ENCODE measurements around the gene ERP29.
"Not testable (repeated sequence)": the region's sequence is repeated elsewhere in the genome, so short reads cannot be mapped to it uniquely, and the experiment has no call there.

Gene ERP29

GRCh38 chr12:112012775-112013600 is at the start of gene ERP29, which contains the start of gene TMEM116:
Gene ERP29 (plus strand): TSS chr12:112013426. CDS start chr12:112013466, 40 bp downstream.
Gene TMEM116 (minus strand): TSS chr12:112013165. CDS start chr12:112005270, 7,895 bp downstream.
- DNase-seq = peak; percentile 99 to 100 (median 100)

GRCh38 chr12:111964935-111965334 is 48.3 kb upstream of the ERP29 start:
- no peak for DNase-seq

DNA sequence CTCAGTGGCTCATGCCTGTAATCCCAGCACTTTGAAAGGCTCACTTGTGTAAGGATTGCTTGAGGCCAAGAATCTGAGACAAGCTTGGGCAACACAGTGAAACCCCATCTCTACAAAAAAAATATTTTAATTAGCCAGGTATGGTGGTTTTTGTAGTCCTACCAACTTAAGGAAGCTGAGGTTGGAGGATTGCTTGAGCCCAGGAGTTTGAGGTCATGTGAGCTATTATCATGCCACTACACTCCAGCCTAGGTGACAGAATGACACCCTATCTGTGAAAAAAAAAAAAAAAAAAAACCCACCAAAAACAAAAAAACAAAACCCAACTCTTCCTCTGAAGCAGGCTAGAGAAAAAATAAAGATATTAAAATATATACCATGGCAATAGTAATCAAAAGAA is 41.4 kb upstream of the ERP29 start:
- DNase-seq = no peak

- no peak for DNase-seq
Measured at GRCh38 chr12:111975161-111975931, 37.9 kb upstream of the ERP29 start.

GRCh38 chr12:111976291-111976690 is 36.9 kb upstream of the ERP29 start:
- DNase-seq = no peak

DNA sequence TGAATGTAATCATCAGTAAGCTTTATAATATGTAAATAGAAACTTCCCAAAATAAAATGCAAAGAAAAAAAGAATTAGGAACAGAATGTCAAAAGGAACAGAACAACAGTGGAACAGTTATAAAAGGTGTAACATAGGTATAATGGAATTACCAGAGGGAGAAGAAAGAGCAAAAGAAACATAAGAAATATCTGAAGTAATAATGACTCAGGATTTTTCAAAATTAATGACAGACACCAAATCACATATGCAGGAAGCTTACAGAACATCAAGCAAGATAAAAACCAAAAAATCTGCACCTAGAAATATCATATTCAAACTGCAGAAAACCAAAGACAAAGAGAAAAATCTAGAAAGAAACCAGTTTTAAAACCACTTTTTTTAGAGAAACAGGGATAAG is 36.4 kb upstream of the ERP29 start:
- no peak for DNase-seq

GRCh38 chr12:111978545-111978944 is 34.7 kb upstream of the ERP29 start:
- DNase-seq = no peak

DNA sequence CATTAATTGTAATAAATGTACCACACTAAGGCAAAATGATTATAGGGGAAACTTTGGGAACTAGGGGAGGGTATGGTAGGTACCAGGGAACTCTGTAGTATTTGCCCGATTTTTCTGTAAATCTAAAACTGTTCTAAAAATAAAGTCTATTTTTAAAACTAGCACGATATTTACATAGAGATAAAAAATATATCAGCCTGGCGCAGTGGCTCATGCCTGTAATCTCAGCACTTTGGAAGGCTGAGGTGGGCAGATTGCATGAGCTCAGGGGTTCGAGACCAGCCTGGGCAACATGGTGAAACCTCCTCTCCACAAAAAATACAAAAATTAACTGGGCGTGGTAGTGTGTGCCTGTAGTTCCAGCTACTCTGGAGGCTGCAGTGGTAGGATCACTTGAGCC is 32.6 kb upstream of the ERP29 start:
- DNase-seq = no peak

DNA sequence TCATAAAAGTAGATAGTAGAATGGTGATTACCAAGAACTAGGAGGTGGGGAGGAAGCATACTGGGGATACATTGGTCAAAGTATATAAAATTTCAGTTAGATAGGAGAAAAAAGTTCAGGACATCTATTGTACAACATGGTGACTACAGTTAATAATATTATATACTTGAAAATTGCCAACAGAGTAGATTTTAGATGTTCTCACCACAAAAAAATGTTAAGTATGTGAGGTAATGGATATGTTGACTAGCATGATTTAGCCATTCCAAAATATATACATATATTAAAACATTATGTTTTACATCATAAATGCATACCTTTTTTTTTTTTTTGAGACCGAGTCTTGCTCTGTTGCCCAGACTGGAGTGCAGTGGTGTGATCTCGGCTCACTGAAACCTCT is 31.2 kb upstream of the ERP29 start:
- DNase-seq = no peak

DNA sequence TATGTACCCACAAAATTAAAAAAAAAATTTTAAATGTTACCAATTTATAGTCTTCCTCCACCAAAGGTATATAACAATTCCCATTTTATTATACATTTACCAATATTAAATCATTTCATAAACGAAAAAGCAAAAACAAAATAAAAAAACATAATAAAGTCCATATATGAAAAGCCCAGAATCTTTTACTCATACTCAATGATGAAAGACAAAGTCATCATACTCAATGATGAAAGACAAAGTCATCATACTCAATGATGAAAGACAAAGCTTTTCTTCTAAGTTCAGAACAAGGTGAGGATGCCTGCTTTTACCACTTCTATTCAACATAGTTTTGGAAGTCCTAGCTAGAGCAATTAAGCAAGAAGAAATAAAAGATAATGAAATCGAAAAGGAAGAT is 28.4 kb upstream of the ERP29 start:
- DNase-seq = no peak

DNA sequence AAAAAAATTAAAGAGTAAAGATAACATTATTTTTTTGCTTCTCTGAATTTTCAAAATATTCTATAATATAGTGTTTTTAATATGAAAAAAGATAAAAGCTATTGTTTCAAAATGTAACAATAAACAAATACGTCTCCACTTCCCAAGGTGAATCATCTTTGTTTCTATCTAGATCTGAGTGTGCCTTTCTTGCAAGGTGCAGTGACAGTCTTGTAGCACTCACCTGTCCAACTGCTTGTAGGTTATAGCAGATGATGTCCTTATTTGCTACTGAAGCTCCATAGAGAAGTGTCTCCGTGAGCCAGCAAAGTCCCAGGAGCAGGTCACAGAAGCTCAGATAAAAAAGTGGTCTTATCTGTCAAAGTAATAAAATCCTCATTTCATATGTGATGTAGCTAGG is 21.7 kb upstream of the ERP29 start:
- no peak for DNase-seq

DNA sequence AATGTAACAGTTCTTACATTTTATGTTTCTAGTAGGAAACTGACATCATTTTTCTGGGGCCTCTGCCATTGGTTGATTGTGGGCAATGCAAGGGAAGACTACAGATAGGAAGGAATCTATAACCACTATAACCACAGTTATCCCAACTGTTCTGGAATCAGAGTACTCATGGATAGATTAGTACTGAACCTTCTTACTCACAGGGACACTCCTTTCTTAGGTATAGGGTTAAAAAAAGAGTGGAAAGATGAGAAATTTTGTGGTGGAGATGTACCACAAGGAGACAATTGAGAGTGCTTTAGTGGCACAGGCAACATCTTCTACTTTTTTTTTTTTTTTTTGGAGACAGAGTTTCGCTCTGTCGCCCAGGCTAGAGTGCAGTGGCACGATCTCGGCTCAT is 21.3 kb upstream of the ERP29 start:
- DNase-seq = no peak

DNA sequence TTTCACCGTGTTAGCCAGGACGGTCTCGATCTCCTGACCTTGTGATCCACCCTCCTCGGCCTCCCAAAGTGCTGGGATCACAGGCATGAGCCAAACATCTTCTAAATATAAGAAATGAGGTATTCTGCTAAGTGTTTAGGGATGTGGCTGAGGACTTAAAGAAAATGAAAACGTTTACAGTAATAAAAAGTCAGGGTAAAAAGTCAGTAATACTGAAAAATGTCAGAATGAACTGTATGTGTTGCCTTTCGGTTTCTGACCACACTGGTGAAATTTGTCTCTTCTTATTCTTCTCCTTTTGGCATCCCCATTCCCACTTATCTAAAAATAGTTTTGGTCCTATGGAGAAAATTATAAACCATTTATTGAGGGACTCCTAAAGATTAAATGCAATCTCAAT is 20.8 kb upstream of the ERP29 start:
- no peak for DNase-seq

GRCh38 chr12:111993292-111994150 is 19.7 kb upstream of the ERP29 start:
- DNase-seq = no peak

GRCh38 chr12:111994211-111995111 is 18.8 kb upstream of the ERP29 start:
- not testable (repeated sequence) for DNase-seq

DNA sequence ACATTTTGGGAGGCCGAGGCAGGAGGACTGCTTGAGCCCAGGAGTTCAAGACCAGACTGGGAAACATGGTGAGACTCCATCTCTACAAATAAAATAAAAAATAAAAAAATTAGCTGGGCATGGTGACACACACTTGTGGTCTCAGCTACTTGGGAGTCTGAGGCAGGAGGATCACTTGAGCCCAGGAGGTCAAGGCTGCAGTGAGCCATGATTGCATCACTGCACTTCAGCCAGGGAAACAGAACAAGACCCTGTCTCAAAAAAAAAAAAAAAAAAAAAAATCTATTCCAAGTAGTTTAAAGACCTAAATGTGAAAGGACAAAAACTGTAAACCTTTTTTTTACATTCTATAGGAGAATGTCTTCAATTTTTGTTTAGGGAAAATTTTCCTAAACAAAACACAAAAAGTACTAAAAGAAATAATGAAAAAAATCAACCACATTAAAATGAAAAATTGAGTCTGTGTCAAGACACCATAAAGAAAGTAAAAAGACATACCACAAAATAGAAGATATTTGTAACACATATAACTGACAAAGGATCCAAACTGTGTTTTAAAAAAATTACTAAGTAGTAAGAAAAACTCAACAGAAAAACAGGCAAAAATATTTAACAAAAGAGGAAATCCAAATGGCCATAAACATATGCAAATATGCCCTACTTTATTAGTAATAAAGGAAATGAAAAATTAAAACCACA is 17.3 kb upstream of the ERP29 start:
- no peak for DNase-seq

DNA sequence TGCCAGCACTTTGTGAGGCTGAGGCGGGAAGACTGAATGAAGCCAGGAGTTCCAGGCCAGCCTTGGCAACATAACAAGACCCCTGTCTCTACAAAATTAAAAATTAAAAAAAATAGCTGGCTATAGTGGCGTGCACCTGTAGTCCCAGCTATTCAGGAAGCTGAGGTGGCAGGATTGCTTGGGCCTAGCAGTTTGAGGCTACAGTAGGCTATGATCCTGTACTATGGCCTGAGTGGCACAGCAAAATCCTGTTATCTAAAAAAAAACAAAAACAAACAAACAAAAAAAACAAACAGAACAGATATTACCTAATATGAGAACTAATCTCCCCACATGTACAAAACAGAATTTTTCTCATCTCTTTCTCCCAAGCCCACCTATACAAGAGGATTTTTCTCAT is 15.9 kb upstream of the ERP29 start:
- DNase-seq = no peak

GRCh38 chr12:111998015-111998414 is 15.2 kb upstream of the ERP29 start:
- DNase-seq = no peak

- DNase-seq = not testable (repeated sequence)
Measured at GRCh38 chr12:111999129-111999528, 14.1 kb upstream of the ERP29 start.

- no peak for DNase-seq
Measured at GRCh38 chr12:112000820-112001219, 12.4 kb upstream of the ERP29 start.

DNA sequence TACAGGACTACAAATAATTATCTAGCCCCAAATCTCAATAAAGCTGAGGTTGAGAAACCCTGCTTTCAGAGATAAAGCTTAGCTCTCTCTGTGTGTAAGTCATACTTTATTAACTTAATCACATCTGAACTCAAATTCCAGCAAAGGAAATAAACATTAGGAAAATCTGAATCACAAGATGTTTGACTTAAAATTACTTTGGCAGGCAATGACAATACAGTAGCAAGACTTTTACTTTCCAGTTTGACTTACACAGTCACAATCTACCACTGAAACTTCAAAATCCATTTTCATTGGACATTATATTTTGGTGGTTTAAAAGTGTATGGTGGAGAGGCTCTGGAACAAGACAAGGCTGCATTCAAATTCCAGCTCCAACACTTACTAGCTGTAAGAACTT is 11.7 kb upstream of the ERP29 start:
- no peak for DNase-seq

All from activated naive CD4-positive, alpha-beta T cell (primary cell).